HS-27A (cell line): Measurements from ENCODE around the gene TIRAP.

ENCODE experiments used
- DNase-seq: peaks from one replicate; pipeline ENCODE4 v3.0.0-alpha.2; 2012; ENCODE audit warnings: low read depth, missing footprints

TIRAP gene

DNA sequence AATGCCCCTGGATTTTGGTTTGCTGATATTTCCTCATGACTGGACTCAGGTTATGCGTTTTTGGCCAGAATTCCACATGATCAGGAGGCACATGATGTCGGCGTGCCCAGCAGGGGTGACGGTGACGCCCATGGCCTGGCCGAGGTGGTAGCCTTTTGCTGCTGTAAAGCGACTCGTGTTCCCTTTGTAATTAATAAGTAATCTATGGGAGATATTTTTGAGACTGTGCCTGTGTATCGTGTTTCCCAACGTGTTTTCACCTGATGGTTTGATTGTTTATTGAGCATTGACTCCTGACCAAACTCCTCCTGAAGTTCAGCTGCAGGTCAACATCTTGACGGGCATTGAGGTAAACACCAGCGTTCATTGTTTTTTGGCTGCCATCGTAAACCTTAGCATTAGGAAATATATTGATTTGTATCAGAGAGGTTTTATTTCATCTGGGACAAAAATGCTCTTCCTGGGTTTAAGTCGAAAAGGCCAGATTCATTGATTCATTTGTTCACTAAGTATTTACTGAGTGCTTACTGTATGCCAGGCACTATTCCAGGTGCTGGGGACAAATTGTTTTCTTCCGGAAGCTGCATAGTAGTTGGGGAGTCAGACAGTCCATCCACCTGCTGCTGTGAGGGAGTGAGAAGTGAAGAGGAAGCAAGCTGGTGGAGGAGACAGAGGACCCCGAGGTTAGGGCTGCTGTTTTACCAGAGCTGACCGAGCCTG is 44.5 kb downstream of the TIRAP start:
- no peak for DNase-seq

GRCh38 chr11:126328001-126328390 is 45.1 kb downstream of the TIRAP start:
- no peak for DNase-seq

- DNase-seq = no peak
Measured at GRCh38 chr11:126328444-126328843, 45.6 kb downstream of the TIRAP start.

DNA sequence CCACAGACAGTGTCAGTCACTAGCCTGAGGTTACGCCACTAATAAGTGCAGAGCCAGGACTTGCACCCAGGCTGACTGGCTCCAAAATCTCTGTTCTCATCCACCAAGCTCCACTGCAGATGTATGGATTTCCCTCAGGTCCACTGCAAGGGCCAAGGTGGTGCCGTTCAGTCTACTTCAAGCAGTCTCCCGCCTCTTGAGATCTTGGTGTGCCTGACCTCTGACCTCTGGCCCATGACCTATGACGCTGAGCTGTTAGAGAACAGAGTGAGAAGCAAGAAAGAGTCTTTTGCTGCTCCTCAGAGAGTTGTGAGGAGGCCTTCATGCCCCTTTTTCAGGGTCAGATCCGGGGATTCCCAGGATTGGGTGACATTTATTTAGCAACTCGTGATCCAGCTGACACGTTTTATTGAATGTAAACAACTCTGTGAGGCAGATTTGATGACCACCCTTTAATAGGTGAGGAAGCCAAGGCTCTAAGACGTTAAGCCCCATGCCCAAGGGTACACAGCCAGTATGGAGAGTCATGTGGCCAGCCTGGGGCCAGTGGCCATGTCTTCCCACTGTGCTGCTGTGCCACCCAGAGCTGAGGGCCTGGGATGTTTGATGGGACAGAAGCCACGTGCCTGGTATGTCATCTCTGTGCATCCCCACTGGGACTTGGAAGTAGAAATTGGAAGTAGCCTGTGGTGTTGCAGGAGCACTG is 46.2 kb downstream of the TIRAP start:
- no peak for DNase-seq

- DNase-seq = no peak
Measured at GRCh38 chr11:126329644-126330211, 46.8 kb downstream of the TIRAP start.

- no peak for DNase-seq
Measured at GRCh38 chr11:126331286-126331685, 48.4 kb downstream of the TIRAP start.

DNA sequence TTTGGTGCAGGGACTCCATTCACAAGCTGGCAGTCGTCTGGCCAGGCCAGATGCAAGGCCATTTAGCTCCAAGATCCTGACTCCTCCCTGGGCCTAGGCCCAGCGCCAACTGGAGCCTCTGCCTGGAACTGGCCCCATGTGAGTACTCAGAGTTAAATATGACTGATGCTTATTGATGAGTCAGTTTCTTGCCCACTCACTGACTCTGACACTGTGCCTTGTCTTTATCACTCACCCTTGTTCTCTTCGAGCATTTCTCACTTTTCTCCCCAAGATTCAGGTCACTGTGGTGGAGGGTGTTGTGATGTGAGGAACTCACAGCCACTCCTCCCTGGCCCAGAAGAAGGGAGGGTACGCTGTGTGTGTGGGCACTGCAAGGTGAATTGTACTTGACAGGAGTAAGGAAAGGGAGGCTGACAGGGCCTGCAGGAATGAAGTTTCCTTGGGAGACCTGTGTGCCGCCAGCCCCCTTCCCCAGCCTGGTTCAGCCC is 49.4 kb downstream of the TIRAP start:
- DNase-seq = no peak

DNA sequence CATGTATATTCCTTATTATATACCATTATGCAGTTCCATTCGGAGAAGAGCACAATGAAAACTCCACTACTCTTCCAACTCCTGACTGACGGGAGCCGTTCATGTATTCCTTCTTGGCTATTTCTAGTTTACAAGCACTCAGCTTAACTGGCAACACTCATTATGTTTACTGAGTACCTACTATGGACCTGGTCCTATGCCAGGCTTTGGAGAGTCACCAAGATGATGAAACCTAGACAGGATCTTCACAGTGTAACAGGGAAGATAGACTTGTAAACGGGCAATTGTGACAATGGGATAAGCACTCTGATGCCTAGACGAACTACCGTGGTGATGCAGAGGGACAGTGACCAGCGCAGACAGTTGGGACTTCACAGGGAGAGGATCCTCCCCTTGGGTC is 50.2 kb downstream of the TIRAP start:
- DNase-seq = no peak

DNA sequence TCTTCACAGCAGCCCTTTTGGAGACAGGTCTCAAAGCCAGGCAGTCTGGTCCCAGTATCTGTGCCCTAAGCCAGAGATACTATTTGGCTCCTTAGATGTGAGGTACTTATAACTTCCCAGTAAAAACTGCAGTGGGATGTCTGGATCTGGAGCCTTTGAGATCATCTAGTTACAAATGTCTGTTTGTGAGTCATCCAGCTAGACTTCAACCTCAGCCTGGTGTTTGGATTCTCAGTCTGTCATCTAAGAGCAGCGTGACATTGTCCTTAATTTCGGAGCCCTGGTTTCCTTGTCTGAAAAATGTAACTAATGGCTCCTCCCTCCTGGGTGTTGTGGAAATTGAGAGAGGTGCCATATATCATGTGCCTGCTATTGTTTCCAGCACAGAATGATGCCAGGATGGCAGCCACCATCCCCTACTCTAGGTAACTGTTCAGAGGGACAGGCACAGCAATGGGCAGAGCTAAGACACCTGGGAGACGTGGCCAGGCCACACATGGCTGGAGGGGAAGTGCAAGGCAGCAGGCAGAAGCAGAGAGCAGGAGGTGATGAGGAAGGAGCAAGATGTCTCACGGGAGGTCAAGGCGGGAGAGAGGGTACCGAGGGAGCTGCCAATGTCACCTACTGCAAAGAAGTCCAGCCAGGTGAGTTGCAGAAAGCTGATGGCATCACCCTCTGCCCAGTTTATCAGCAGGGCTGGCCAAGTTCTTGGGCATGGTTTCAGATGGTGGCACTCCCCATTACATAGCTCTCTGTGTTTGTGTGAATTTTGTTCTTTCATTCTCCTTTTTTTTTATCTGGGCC is 52.0 kb downstream of the TIRAP start:
- DNase-seq = no peak

- DNase-seq = no peak
Measured at GRCh38 chr11:126335463-126335760, 52.5 kb downstream of the TIRAP start.

GRCh38 chr11:126336138-126336541 is 53.2 kb downstream of the TIRAP start:
- DNase-seq = no peak

DNA sequence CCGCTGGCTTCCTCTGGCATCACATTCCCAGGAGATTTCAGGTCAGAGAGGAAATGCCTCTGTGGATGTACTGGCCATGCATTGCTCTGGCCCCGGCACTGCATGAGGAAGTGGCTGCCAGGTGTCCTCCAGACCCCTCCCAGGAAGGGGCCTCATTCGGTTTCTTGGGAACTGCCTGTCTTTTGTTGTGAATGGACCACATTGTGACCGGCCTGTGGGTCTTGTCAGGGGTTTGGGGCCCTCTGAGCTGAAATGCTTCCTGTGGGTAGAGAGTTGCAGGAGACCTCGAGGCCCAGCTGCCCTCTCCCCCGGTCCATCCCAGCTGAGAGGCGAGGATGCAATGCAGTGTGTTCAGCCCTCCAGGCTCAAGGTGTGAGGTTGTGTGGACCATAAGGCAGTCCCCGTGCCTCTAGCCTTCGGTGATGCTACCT is 53.8 kb downstream of the TIRAP start:
- DNase-seq = no peak

DNA sequence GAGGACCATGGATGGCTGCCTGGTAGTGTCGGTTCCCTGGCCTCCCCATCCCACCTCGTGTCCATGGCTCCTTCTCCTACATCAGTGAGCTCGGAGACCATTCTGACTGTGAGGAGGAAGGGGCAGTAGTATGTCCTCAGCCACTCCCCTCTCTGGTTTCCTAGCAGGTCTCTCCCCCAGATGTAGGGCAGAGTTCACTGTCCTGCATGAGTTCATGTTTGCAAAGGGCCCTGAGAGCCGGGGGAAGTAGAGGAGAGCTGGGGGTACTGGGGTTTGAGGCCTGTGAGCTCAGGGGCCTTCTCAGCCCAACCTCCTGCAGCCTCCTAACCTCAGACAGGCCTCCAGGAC is 54.2 kb downstream of the TIRAP start:
- DNase-seq = no peak

DNA sequence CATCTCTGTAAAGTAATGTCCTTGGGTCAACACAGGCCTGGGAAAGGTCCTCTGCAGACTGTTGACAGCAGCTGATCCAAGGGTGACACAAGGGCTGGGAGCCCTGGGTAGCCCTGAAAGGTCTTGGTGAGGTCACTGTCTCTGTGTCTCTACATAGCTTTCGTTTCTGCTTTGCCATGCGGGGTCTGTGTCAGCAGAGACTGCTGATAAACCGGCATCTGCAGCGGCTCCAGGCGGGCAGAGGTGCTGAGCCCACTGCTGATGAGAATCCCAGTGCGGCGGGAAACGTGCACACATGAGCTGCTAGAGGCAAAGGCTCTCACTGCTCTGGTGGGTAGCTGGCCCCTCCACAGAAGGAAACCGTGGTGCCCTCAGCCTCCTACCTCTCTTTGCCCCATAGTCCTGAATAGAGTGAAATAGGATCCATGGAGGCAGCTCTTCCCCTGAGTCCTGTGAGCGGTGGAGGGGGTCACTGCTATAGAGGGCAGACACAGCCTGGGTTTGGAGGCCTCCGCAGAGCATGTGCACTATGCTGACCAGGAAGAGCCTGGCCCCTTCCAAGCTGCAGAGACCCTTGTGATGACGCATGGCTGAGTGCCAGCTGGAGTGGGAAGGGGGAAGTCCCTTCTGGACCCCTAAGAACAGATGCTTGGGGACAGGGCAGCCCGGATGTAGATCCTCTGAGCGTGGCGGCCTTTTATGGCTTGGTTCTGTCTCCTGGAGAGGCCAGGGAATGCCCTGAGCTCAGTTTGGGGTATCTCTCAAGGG is 54.8 kb downstream of the TIRAP start:
- no peak for DNase-seq

DNA sequence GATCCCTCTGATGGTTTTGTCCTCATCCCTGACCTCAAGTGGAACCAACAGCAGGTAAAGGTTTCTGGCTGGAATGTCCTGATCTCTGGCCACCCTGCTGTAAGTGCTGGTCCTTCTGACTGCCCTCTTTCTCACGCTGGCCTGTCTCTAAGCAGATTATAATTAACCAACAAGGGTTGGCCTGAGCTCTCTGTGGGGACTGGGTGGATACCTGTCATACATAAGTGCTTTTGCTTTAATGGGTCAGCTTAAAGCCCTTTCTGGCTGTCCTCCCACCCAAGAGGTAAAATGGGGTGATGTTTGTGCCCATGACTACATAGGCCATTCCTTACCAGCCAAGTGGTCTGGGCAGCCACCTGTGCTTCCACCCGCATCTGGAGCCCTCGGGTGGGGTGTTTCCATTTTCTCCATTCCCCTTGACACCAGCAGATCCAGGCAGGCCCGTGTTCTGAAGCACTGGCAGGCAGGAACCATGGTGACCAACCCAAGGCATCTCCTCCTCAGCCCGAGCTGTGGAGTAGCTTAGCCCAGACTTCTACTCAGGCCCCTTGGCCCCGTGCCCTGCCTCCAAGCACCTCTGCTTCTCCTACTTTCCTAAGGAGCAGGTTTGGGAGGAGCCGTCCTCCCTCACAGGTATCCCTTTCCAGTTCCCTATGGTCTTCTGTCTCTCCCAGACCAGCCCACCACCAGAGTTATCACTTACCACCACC is 55.6 kb downstream of the TIRAP start:
- DNase-seq = no peak

GRCh38 chr11:126339073-126339862 is 56.4 kb downstream of the TIRAP start:
- no peak for DNase-seq

DNA sequence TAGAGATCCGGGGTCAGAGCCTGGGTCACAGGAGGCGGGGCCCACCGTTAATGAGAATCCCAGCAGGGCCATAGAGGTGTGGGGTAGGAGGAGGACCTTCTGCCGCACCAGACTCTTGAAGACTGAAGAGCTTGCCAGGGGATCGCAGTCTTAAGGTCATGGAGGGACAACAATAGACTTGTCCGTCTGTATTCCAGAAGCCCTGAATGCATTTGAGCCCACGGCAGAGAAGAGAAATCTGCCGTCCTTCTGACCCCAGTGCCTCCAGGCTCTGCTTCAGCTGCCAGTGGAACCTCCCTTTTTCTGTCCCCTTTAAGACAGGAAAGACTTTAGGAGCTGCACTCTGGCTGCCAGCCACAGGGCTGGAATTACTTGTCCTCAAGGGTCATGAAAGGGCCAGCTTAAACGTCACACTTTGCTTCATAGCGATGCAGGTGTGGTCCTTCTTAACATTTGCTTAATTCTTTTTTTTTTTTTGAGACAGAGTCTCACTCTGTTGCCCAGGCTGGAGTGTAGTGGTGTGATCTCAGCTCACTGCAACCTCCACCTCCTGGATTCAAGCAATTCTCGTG is 57.1 kb downstream of the TIRAP start:
- DNase-seq = no peak

DNA sequence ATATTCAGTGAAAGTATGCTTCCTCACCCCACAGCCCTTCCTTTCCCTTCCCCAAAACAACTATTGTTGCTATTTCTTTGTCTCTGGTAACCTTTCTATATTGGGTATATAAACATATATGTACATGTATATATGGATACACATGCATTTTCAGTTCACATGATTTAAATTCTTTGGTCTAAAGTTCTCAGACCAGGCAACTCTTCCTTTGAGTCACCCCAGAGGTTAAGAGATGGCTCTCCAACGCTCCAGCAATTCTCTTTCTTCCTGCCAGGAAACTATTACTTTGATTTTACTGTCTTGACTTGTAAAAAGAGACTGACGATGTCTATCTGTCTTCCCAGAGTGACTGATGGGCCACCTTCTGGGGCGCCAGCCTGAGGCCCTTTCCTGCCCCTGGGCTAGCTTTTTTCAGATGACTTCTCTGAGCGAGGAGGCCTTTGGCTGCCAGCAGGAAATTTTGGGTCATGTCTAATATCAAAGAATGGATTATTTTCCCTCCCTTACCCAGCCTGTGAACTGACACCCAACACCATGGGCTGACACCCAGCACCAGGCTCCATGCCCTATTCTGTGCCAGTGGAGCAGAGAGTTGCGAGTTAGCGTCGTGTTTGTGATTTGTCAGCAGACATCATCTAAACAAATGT is 58.2 kb downstream of the TIRAP start:
- DNase-seq = no peak

DNA sequence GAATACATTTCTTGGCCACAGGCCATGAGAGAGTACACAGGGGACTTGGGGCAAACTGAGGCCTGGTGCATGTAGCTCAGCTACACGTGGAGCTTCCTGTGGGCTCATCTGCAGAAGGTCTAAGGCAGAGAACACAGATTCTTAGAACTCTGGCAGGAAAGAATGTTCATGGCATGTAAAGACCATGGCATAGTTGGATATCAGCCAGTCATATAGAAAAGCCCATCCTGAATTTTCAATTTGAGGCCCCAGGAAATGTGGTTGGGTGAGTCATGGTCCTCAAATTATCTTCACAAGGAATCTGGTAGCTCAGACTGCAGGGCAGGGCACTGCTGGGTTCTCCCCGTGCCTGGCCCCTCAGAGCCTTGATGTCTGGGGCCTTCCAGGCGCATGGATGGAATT is 58.9 kb downstream of the TIRAP start:
- peak; percentile 69 for DNase-seq

- no peak for DNase-seq
Measured at GRCh38 chr11:126343051-126343450, 60.2 kb downstream of the TIRAP start.
